NCI-H1694 (cell line): ENCODE measurements around the gene ZNF446.
"Not testable (repeated sequence)": the region's sequence is repeated elsewhere in the genome, so short reads cannot be mapped to it uniquely, and the experiment has no call there.

ENCODE experiments used
- DNase-seq: peaks from one replicate; lab custom pipeline; 2025; lab: John Stamatoyannopoulos, UW

The ZNF446 gene

GRCh38 chr19:58500242-58500641, 24.1 kb downstream of the ZNF446 start:
- DNase-seq = no peak

GRCh38 chr19:58507602-58508223, 31.6 kb downstream of the ZNF446 start:
- DNase-seq = not testable (repeated sequence)

- DNase-seq = no peak
Measured at GRCh38 chr19:58509731-58510083, 33.6 kb downstream of the ZNF446 start.

GRCh38 chr19:58510084-58510862, 34.1 kb downstream of the ZNF446 start:
- DNase-seq = no peak

GRCh38 chr19:58511353-58512208, 35.4 kb downstream of the ZNF446 start, which contains the start of gene SLC27A5:
SLC27A5 (minus strand) TSS chr19:58511992; CDS start chr19:58511955, 37 bp downstream.
- no peak for DNase-seq

- no peak for DNase-seq
Measured at GRCh38 chr19:58513213-58513693, 37.1 kb downstream of the ZNF446 start.

- DNase-seq = peak; percentile 91
Measured at GRCh38 chr19:58513694-58514563, 37.8 kb downstream of the ZNF446 start.

GRCh38 chr19:58514564-58515022, 38.4 kb downstream of the ZNF446 start:
- no peak for DNase-seq

GRCh38 chr19:58515259-58515658, 39.1 kb downstream of the ZNF446 start:
- DNase-seq = no peak

GRCh38 chr19:58516246-58516836, 40.2 kb downstream of the ZNF446 start:
- no peak for DNase-seq

GRCh38 chr19:58516964-58517833, 41.0 kb downstream of the ZNF446 start:
- DNase-seq = no peak

GRCh38 chr19:58518256-58519086, 42.3 kb downstream of the ZNF446 start:
- no peak for DNase-seq

- DNase-seq = peak; percentile 65
Measured at GRCh38 chr19:58519087-58519354, 42.9 kb downstream of the ZNF446 start.

- peak; percentile 96 for DNase-seq
Measured at GRCh38 chr19:58519355-58520256, 43.5 kb downstream of the ZNF446 start, which contains the start of gene ZBTB45. ZBTB45 (minus strand) TSS chr19:58519810; CDS start chr19:58517673, 2,137 bp downstream.

- DNase-seq = no peak
Measured at GRCh38 chr19:58520257-58520599, 44.1 kb downstream of the ZNF446 start.

- no peak for DNase-seq
Measured at GRCh38 chr19:58521651-58522050, 45.5 kb downstream of the ZNF446 start.

GRCh38 chr19:58522709-58523108, 46.6 kb downstream of the ZNF446 start:
- no peak for DNase-seq

- no peak for DNase-seq
Measured at GRCh38 chr19:58529405-58529804, 53.3 kb downstream of the ZNF446 start.
